ENCODE data around the gene ZNF564.

Gene ZNF564

DNA sequence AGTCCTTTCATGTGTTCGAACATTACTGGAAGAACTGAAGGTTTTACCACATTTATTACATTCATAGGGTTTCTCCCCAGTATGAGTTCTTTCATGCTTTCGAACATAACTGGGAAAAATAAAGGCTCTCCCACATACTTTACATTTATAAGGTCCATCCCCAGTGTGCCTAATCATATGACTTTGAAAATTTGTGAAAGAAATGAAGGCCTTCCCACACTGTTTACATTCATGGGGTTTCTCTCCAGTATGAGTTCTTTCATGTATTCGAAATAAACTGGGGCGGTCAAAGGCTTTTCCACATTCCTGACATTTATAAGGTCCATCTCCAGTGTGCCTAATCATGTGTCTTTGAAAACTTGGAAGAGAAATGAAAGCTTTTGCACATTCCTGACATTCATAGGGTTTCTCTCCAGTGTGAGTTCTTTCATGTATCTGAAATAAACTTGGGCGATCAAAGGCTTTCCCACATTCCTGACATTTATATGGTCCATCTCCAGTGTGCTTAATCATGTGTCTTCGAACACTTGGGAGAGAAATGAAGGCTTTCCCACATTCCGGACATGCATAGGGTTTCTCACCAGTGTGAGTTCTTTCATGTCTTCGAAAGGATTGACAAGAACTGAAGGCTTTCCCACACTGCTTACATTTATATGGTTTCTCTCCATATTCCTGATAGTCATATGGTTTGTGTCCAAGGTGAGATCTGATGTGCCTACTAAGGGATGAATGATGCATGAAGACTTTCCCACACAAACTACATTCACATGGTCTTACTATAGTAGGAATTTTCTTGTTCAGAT is 24.0 kb downstream of the ZNF564 start:
- no peak for TF ChIP-seq CREB5 (CRISPR knock-in tag; IDR thresholded peaks at IDR 0.05; ENCODE audit: low read depth)
- TF ChIP-seq ZFP3 (CRISPR knock-in tag; IDR thresholded peaks at IDR 0.05): no peak
- TF ChIP-seq ARNTL (CRISPR knock-in tag; IDR thresholded peaks at IDR 0.05; ENCODE audit: borderline replicate concordance, low read depth): no peak
- no peak for TF ChIP-seq PPARA (CRISPR knock-in tag; IDR thresholded peaks at IDR 0.05; ENCODE audit: borderline replicate concordance)
- no peak for TF ChIP-seq BACH2 (CRISPR knock-in tag; IDR thresholded peaks at IDR 0.05; ENCODE audit: borderline replicate concordance)
- TF ChIP-seq, protein P1, sequence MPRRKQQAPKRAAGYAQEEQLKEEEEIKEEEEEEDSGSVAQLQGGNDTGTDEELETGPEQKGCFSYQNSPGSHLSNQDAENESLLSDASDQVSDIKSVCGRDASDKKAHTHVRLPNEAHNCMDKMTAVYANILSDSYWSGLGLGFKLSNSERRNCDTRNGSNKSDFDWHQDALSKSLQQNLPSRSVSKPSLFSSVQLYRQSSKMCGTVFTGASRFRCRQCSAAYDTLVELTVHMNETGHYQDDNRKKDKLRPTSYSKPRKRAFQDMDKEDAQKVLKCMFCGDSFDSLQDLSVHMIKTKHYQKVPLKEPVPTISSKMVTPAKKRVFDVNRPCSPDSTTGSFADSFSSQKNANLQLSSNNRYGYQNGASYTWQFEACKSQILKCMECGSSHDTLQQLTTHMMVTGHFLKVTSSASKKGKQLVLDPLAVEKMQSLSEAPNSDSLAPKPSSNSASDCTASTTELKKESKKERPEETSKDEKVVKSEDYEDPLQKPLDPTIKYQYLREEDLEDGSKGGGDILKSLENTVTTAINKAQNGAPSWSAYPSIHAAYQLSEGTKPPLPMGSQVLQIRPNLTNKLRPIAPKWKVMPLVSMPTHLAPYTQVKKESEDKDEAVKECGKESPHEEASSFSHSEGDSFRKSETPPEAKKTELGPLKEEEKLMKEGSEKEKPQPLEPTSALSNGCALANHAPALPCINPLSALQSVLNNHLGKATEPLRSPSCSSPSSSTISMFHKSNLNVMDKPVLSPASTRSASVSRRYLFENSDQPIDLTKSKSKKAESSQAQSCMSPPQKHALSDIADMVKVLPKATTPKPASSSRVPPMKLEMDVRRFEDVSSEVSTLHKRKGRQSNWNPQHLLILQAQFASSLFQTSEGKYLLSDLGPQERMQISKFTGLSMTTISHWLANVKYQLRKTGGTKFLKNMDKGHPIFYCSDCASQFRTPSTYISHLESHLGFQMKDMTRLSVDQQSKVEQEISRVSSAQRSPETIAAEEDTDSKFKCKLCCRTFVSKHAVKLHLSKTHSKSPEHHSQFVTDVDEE (CRISPR knock-in tag; IDR thresholded peaks at IDR 0.05): no peak
- no peak for TF ChIP-seq CSDC2 (CRISPR knock-in tag; IDR thresholded peaks at IDR 0.05)
- no peak for TF ChIP-seq POU6F1 (CRISPR knock-in tag; IDR thresholded peaks at IDR 0.05; ENCODE audit: borderline replicate concordance, low read depth)
- TF ChIP-seq GLIS3 (CRISPR knock-in tag; IDR thresholded peaks at IDR 0.05): no peak
- no peak for TF ChIP-seq RARB (CRISPR knock-in tag; IDR thresholded peaks at IDR 0.05)
- no peak for TF ChIP-seq ZNF565 (CRISPR knock-in tag; conservative IDR thresholded peaks at IDR 0.05; ENCODE audit: low read depth)
- TF ChIP-seq ZNF70 (CRISPR knock-in tag; IDR thresholded peaks at IDR 0.05): no peak
- ATAC-seq: no peak

GRCh38 chr19:12526542-12526941 is 24.7 kb downstream of the ZNF564 start:
- TF ChIP-seq TOX (CRISPR knock-in tag; IDR thresholded peaks at IDR 0.05; ENCODE audit: borderline replicate concordance) (no peak), ZC3H10 (CRISPR knock-in tag; IDR thresholded peaks at IDR 0.05) (no peak), TCF4 (CRISPR knock-in tag; IDR thresholded peaks at IDR 0.05; ENCODE audit: borderline replicate concordance) (no peak), PPARA (CRISPR knock-in tag; IDR thresholded peaks at IDR 0.05; ENCODE audit: borderline replicate concordance) (no peak), PATZ1 (CRISPR knock-in tag; IDR thresholded peaks at IDR 0.05; ENCODE audit: borderline replicate concordance) (no peak), ZFP3 (CRISPR knock-in tag; IDR thresholded peaks at IDR 0.05) (no peak), ZNF70 (CRISPR knock-in tag; IDR thresholded peaks at IDR 0.05) (no peak), ZNF8 (CRISPR knock-in tag; IDR thresholded peaks at IDR 0.05) (no peak), RARB (CRISPR knock-in tag; IDR thresholded peaks at IDR 0.05) (no peak), CSDC2 (CRISPR knock-in tag; IDR thresholded peaks at IDR 0.05) (no peak), OSR1 (CRISPR knock-in tag; IDR thresholded peaks at IDR 0.05) (no peak)
- TF ChIP-seq, protein P2, sequence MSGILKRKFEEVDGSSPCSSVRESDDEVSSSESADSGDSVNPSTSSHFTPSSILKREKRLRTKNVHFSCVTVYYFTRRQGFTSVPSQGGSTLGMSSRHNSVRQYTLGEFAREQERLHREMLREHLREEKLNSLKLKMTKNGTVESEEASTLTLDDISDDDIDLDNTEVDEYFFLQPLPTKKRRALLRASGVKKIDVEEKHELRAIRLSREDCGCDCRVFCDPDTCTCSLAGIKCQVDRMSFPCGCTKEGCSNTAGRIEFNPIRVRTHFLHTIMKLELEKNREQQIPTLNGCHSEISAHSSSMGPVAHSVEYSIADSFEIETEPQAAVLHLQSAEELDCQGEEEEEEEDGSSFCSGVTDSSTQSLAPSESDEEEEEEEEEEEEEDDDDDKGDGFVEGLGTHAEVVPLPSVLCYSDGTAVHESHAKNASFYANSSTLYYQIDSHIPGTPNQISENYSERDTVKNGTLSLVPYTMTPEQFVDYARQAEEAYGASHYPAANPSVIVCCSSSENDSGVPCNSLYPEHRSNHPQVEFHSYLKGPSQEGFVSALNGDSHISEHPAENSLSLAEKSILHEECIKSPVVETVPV (CRISPR knock-in tag; IDR thresholded peaks at IDR 0.05): no peak
- no peak for ATAC-seq

- ATAC-seq: no peak
- TF ChIP-seq CREB5 (CRISPR knock-in tag; IDR thresholded peaks at IDR 0.05; ENCODE audit: low read depth) (no peak), TOX (CRISPR knock-in tag; IDR thresholded peaks at IDR 0.05; ENCODE audit: borderline replicate concordance) (no peak), ZFP30 (CRISPR knock-in tag; IDR thresholded peaks at IDR 0.05) (no peak), SNAI2 (CRISPR knock-in tag; IDR thresholded peaks at IDR 0.05) (no peak), ZNF8 (CRISPR knock-in tag; IDR thresholded peaks at IDR 0.05) (no peak), ZNF70 (CRISPR knock-in tag; IDR thresholded peaks at IDR 0.05) (no peak), CSDC2 (CRISPR knock-in tag; IDR thresholded peaks at IDR 0.05) (no peak)
- TF ChIP-seq, protein P2 (CRISPR knock-in tag; IDR thresholded peaks at IDR 0.05): no peak
- TF ChIP-seq, protein P1 (CRISPR knock-in tag; IDR thresholded peaks at IDR 0.05): no peak
Measured at GRCh38 chr19:12521996-12522395, 29.3 kb downstream of the ZNF564 start.
